OCI-LY3 (cell line): ENCODE measurements around the gene CADPS2.

Experiments
- EZH2phosphoT487 ChIP-seq: fragments of 200-600 bp; shearing (Covaris generic); IDR thresholded peaks from 2 replicates; pipeline ENCODE4 v1.6.1; 2018; ENCODE audit warnings: antibody characterized with exemption, mixed run types, low read depth
- TF ChIP-seq, protein P1 (sequence below): fragments of 200-600, 300-600 bp; sonication (generic); IDR thresholded peaks from 2 replicates; pipeline ENCODE4 v1.5.1; 2014; ENCODE audit warnings: antibody characterized with exemption, low read length, low read depth

DNA sequence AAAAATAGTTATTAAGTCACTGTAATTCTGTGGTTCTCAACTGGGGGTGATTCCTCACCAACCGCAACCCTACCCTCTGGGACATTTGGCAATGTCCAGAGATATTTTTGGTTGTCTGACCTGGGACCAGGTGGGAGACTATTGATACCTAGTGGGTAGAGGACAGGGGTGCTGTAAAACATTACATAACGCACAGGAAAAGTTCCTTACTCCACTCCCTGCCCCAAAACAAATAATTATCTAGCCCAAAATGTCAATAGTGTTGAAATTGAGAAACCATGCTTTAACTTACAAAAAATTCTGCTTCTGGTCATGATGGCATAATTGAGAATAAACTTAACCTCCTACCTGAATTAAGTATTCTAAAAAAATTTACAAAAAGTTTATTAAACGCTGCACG lies 404.0 kb downstream of the CADPS2 start:
- TF ChIP-seq, protein P1, sequence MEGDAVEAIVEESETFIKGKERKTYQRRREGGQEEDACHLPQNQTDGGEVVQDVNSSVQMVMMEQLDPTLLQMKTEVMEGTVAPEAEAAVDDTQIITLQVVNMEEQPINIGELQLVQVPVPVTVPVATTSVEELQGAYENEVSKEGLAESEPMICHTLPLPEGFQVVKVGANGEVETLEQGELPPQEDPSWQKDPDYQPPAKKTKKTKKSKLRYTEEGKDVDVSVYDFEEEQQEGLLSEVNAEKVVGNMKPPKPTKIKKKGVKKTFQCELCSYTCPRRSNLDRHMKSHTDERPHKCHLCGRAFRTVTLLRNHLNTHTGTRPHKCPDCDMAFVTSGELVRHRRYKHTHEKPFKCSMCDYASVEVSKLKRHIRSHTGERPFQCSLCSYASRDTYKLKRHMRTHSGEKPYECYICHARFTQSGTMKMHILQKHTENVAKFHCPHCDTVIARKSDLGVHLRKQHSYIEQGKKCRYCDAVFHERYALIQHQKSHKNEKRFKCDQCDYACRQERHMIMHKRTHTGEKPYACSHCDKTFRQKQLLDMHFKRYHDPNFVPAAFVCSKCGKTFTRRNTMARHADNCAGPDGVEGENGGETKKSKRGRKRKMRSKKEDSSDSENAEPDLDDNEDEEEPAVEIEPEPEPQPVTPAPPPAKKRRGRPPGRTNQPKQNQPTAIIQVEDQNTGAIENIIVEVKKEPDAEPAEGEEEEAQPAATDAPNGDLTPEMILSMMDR, result no peak
- TF ChIP-seq EZH2phosphoT487, result no peak
